ENCODE results near the gene PTH1R. TPM values are rescaled to one million over a fixed set of nuclear protein-coding genes. Genes with fewer than 3 reads are reported as not detected.

PTH1R gene
- total RNA-seq, 1 experiment from 2014 or later, result not detected

GRCh38 chr3:46947981-46948791 lies 70.7 kb downstream of the PTH1R start:
- BruUV-seq (replicated peaks), result no TSS peak

GRCh38 chr3:46948830-46949671 lies 71.5 kb downstream of the PTH1R start:
- Histone ChIP-seq H3K27me3 (ENCODE audit: control insufficient read depth, insufficient read depth, low read length) (no peaks in the 10 kb centered on the region), H3K27ac (ENCODE audit: low read length) (no peak overlapping the region; the same call in 1 of the 2 replicates), H3K4me1 (ENCODE audit: control insufficient read depth, insufficient read depth, low read length) (peaks cover 47% of the 10 kb centered on the region), H3K9me3 (ENCODE audit: control insufficient read depth, insufficient read depth, low read depth, low read length) (no peaks in the 10 kb centered on the region), H3K4me3 (ENCODE audit: low read depth in 2 of 2, low read length in 2 of 2) (no peak overlapping the region), H3K36me3 (ENCODE audit: control insufficient read depth, insufficient read depth, low read length) (no peaks in the 10 kb centered on the region; the same call in 1 of the 2 replicates)
- CTCF ChIA-PET, result interaction anchor here (0.7 kb wide), 1 partner anchor 40 kb away, joined by 3 read pairs; no protein-coding TSS in a partner anchor
- ATAC-seq, result no peak
- BruUV-seq (replicated peaks), result no TSS peak
- TF ChIP-seq, protein P1, sequence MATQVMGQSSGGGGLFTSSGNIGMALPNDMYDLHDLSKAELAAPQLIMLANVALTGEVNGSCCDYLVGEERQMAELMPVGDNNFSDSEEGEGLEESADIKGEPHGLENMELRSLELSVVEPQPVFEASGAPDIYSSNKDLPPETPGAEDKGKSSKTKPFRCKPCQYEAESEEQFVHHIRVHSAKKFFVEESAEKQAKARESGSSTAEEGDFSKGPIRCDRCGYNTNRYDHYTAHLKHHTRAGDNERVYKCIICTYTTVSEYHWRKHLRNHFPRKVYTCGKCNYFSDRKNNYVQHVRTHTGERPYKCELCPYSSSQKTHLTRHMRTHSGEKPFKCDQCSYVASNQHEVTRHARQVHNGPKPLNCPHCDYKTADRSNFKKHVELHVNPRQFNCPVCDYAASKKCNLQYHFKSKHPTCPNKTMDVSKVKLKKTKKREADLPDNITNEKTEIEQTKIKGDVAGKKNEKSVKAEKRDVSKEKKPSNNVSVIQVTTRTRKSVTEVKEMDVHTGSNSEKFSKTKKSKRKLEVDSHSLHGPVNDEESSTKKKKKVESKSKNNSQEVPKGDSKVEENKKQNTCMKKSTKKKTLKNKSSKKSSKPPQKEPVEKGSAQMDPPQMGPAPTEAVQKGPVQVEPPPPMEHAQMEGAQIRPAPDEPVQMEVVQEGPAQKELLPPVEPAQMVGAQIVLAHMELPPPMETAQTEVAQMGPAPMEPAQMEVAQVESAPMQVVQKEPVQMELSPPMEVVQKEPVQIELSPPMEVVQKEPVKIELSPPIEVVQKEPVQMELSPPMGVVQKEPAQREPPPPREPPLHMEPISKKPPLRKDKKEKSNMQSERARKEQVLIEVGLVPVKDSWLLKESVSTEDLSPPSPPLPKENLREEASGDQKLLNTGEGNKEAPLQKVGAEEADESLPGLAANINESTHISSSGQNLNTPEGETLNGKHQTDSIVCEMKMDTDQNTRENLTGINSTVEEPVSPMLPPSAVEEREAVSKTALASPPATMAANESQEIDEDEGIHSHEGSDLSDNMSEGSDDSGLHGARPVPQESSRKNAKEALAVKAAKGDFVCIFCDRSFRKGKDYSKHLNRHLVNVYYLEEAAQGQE (IDR thresholded peaks at IDR 0.05; ENCODE audit: insufficient read depth in 1 of 2, low read depth in 2 of 2, low read length in 1 of 2), result no peak
- no peak for TF ChIP-seq POLR2AphosphoS5 (IDR thresholded peaks at IDR 0.05; ENCODE audit: low read depth, low read length)
- TF ChIP-seq TCF7L2 (IDR thresholded peaks at IDR 0.05; ENCODE audit: low read depth, low read length), result no peak
- TF ChIP-seq, protein P2, sequence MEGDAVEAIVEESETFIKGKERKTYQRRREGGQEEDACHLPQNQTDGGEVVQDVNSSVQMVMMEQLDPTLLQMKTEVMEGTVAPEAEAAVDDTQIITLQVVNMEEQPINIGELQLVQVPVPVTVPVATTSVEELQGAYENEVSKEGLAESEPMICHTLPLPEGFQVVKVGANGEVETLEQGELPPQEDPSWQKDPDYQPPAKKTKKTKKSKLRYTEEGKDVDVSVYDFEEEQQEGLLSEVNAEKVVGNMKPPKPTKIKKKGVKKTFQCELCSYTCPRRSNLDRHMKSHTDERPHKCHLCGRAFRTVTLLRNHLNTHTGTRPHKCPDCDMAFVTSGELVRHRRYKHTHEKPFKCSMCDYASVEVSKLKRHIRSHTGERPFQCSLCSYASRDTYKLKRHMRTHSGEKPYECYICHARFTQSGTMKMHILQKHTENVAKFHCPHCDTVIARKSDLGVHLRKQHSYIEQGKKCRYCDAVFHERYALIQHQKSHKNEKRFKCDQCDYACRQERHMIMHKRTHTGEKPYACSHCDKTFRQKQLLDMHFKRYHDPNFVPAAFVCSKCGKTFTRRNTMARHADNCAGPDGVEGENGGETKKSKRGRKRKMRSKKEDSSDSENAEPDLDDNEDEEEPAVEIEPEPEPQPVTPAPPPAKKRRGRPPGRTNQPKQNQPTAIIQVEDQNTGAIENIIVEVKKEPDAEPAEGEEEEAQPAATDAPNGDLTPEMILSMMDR (IDR thresholded peaks at IDR 0.05), result no peak
- TF ChIP-seq SIN3A (IDR thresholded peaks at IDR 0.05; ENCODE audit: borderline replicate concordance, insufficient read depth, low read depth, low read length), result no peak
- DNase-seq (ENCODE audit: low read depth, low spot score), result no peak
- in situ Hi-C loops (cut with HindIII; ENCODE audit: low pct_unique_long_range_greater_than_20kb, low sequenced_read_pairs), result no loop called here
- intact Hi-C loops (cut with micrococcal nuclease; ENCODE audit: unreplicated experiment), result no loop called here
- POLR2A ChIA-PET, result no interaction called here

More at GRCh38 chr3:46947981-46948791, 70.7 kb downstream of the PTH1R start:
- Histone ChIP-seq H3K4me3 (ENCODE audit: low read depth in 2 of 2, low read length in 2 of 2) (no peak overlapping the region), H3K4me1 (ENCODE audit: control insufficient read depth, insufficient read depth, low read length) (peaks cover 53% of the 10 kb centered on the region), H3K9me3 (ENCODE audit: control insufficient read depth, insufficient read depth, low read depth, low read length) (no peaks in the 10 kb centered on the region), H3K27ac (ENCODE audit: low read length) (peak overlapping the region; percentile 51), H3K27me3 (ENCODE audit: control insufficient read depth, insufficient read depth, low read length) (no peaks in the 10 kb centered on the region), H3K36me3 (ENCODE audit: control insufficient read depth, insufficient read depth, low read length) (no peaks in the 10 kb centered on the region; the same call in 1 of the 2 replicates)
- ChIA-PET POLR2A (no interaction called here), CTCF (interaction anchor here (0.7 kb wide), 1 partner anchor 39 kb away, joined by 3 read pairs; no protein-coding TSS in a partner anchor)
- intact Hi-C loops (cut with micrococcal nuclease; ENCODE audit: unreplicated experiment), result no loop called here
- TF ChIP-seq SIN3A (IDR thresholded peaks at IDR 0.05; ENCODE audit: borderline replicate concordance, insufficient read depth, low read depth, low read length) (no peak), POLR2AphosphoS5 (IDR thresholded peaks at IDR 0.05; ENCODE audit: low read depth, low read length) (no peak), TCF7L2 (IDR thresholded peaks at IDR 0.05; ENCODE audit: low read depth, low read length) (no peak)
- TF ChIP-seq, protein P1 (IDR thresholded peaks at IDR 0.05; ENCODE audit: insufficient read depth in 1 of 2, low read depth in 2 of 2, low read length in 1 of 2), result no peak
- TF ChIP-seq, protein P2 (IDR thresholded peaks at IDR 0.05), result no peak
- in situ Hi-C loops (cut with HindIII; ENCODE audit: low pct_unique_long_range_greater_than_20kb, low sequenced_read_pairs), result no loop called here
- 0 out of 2 replicates have a peak, but pooled peaks have one; percentile 10 for ATAC-seq
- DNase-seq (ENCODE audit: low read depth, low spot score), result no peak

Measured in Panc1 (cell line).